Bronchial epithelial cell (primary cell): Measurements from ENCODE around the gene HSFX1. TPM values are rescaled to one million over a fixed set of nuclear protein-coding genes. Genes with fewer than 3 reads are reported as not detected.
"Not testable (repeated sequence)": the region's sequence is repeated elsewhere in the genome, so short reads cannot be mapped to it uniquely, and the experiment has no call there.

Experiments used
- DNase-seq: peaks from one replicate; pipeline ENCODE4 v3.0.0-alpha.2; 2010; ENCODE audit warnings: low read depth
- FAIRE-seq: peaks from 2 replicates; lab custom pipeline; 2011; peaks lifted over from hg19 to GRCh38; lab: Jason Lieb, UNC
- H3K27me3 ChIP-seq: 2 replicates; pipeline ENCODE4 v1.5.1; 2011; ENCODE audit warnings: low read length; ENCODE audit not compliant: control insufficient read depth, insufficient read depth
- H3K36me3 ChIP-seq: 2 replicates; pipeline ENCODE4 v1.5.1; 2011; ENCODE audit warnings: low read length; ENCODE audit not compliant: control insufficient read depth, insufficient read depth
- H3K4me3 ChIP-seq: 2 replicates; pipeline ENCODE4 v1.5.1; 2011; ENCODE audit warnings: mild to moderate bottlenecking, low read depth, low read length, control low read depth
- total RNA-seq: library from RNA; depleted of rRNA; stranded (reverse); fragments of >200 nt; gene quantifications from 2 replicates; pipeline ENCODE4 v1.2.1, GENCODE V29; 2014
- TF ChIP-seq, protein P1 (sequence below): IDR thresholded peaks from 2 replicates; pipeline ENCODE4 v1.5.1; 2011; ENCODE audit warnings: mild to moderate bottlenecking, moderate library complexity, low read length, control low read depth, inconsistent platforms; ENCODE audit not compliant: insufficient read depth, severe bottlenecking

The HSFX1 gene
- total RNA-seq, 1 donor from 2014 or later, result 0.53 TPM

DNA sequence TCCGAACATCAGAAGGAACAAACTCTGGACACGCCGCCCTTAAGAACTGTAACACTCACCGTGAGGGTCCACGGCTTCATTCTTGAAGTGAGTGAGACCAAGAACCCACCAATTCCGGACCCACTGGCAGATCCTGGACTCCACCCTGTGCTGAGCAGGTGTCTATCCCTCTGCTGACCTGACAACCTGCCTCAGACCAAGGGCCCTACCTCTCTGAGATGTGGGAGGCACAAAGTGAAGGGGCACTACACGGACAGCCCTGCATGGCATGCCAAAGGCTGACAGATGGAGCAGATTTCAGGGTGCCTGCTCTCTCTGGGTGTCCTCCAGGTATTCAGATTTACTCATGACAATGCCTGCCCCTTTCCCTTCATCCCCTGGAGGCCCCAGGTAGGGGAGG is 14.0 kb upstream of the HSFX1 start:
- TF ChIP-seq, protein P1, sequence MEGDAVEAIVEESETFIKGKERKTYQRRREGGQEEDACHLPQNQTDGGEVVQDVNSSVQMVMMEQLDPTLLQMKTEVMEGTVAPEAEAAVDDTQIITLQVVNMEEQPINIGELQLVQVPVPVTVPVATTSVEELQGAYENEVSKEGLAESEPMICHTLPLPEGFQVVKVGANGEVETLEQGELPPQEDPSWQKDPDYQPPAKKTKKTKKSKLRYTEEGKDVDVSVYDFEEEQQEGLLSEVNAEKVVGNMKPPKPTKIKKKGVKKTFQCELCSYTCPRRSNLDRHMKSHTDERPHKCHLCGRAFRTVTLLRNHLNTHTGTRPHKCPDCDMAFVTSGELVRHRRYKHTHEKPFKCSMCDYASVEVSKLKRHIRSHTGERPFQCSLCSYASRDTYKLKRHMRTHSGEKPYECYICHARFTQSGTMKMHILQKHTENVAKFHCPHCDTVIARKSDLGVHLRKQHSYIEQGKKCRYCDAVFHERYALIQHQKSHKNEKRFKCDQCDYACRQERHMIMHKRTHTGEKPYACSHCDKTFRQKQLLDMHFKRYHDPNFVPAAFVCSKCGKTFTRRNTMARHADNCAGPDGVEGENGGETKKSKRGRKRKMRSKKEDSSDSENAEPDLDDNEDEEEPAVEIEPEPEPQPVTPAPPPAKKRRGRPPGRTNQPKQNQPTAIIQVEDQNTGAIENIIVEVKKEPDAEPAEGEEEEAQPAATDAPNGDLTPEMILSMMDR, result no peak
- Histone ChIP-seq H3K36me3 (no peaks in the 10 kb centered on the region), H3K27me3 (no peaks in the 10 kb centered on the region), H3K4me3 (no peak overlapping the region)
- no peak for FAIRE-seq
- no peak for DNase-seq

DNA sequence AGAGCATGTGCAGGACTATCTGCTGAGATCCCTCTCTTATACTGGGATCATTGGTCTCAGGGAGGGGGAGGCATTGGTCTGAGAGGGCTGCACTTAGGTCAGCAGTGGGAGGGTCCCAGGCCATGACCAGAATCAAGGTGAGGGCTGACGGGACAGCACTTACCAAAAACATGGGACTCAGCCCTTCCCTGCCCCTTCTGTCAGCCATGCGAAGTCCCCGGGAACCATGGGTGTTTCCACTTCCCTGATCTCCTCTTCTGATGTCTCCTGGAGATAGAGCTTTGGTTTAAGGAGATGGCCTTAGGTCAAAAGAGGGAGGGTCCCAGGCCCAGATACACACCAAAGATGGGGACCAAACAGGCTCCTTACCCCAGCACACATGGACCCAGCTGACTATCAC is 12.9 kb upstream of the HSFX1 start:
- DNase-seq, result no peak
- no peak overlapping the region for H3K4me3 ChIP-seq
- TF ChIP-seq, protein P1, result no peak
- no peaks in the 10 kb centered on the region for H3K27me3 ChIP-seq
- FAIRE-seq, result no peak
- no peaks in the 10 kb centered on the region for H3K36me3 ChIP-seq

DNA sequence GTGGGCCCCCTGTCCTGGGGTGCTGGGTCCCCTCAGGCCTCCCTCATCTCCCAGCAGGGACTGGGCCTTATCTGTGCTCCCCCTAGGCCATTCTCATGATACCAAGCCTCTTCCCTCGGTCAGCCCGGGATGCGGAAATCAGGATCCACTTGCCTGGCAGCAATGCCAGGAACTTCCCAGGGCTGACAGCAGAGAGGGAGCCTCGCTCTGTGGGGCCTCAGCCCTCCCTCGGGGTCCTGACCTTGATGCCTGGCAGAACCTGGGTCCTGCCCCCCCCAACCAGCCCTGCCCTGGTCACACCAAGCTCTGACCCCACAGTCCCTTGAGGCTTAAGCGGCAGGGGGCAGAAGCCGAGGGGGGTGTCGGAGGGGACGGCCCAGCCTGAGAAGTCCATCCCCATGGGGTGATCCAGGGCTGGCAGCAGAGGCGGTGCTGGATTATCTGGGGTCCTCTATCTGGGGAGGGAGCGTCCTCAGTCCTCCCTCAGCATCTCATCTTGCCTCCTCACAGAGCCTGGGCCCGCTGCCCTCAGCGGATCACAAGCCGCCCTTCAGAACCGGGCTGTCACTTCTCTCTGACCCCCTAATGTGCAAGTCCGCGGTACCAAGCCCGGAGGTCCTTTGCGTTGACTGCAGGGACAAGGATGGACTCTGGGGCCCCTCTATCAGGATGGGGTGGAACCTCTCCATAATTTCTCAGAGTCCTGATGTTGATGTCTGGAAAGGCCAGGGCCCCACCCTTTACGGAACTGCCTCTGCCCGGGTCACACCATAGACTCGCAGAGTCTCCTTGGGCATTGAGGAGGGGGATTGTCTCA is 11.8 kb upstream of the HSFX1 start:
- not testable (repeated sequence) for DNase-seq, H3K4me3 ChIP-seq, H3K36me3 ChIP-seq, H3K27me3 ChIP-seq
- peak; percentile 88 for FAIRE-seq

DNA sequence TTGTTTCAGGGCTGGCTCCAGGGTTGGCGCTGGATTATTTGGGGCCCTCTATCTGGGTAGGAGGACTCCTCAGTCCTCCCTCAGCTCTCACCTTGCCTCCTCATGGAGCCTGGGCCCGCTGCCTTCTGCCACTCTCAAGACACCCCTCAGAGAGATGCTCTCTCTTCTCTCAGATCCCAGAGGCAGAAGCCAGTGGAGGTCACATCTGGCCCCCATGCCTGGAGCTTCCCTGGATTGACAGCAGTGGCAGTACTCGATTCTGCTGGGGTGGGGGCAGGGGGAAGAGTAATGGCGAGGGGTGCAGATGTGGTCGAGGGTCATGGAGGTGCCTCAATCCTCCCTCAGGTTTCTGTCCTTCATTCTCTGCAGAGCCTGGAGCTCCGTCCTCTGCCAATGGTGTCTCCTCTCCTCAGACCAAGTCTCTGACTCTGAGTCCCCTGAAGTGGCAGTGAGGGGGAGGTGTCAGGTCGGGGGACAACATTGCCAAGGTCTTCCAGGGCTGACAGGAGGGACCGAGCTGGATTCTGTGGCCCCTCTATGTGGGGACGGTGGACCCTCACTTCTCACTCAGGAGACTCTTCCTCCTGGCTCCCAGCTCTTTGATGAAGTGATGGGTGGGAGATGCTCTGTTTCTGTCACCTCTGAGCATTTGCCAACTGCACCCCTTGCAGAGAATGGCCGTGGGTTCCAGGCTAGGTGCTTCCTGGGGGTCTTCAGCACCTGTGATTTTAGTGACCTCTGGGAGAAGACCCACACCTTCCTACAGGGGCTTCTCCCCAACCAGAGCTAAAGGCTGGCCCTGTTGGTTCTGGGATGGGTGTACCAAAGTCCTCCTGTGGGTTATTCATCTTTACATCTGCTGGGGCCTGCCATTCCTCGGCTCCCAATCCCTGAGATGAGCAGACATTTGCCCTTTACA is 10.9 kb upstream of the HSFX1 start:
- TF ChIP-seq, protein P1, result no peak
- DNase-seq, result no peak
- no peak for FAIRE-seq
- Histone ChIP-seq H3K36me3 (no peaks in the 10 kb centered on the region), H3K27me3 (no peaks in the 10 kb centered on the region), H3K4me3 (no peak overlapping the region)

GRCh38 chrX:149770344-149770743 is 3.5 kb upstream of the HSFX1 start:
- not testable (repeated sequence) for DNase-seq, H3K27me3 ChIP-seq, H3K36me3 ChIP-seq, H3K4me3 ChIP-seq
- FAIRE-seq, result peak; percentile 97

GRCh38 chrX:149773026-149773425 is 842 bp upstream of the HSFX1 start:
- not testable (repeated sequence) for H3K27me3 ChIP-seq, DNase-seq

GRCh38 chrX:149777999-149778398 is 4.1 kb downstream of the HSFX1 start:
- not testable (repeated sequence) for H3K4me3 ChIP-seq, H3K27me3 ChIP-seq, DNase-seq, H3K36me3 ChIP-seq
- FAIRE-seq, result peak; percentile 97

More at GRCh38 chrX:149773026-149773425, 842 bp upstream of the HSFX1 start:
- not testable (repeated sequence) for H3K4me3 ChIP-seq, H3K36me3 ChIP-seq, FAIRE-seq

GRCh38 chrX:149781727-149782126 is 7.9 kb downstream of the HSFX1 start, which contains the start of gene MAGEA9:
Gene MAGEA9 (plus strand): TSS chrX:149781930. CDS start chrX:149786211, 4,281 bp downstream.
- not testable (repeated sequence) for H3K4me3 ChIP-seq, H3K27me3 ChIP-seq, FAIRE-seq, DNase-seq, H3K36me3 ChIP-seq

- FAIRE-seq, result peak; percentile 95
- H3K27me3 ChIP-seq, H3K36me3 ChIP-seq, DNase-seq, H3K4me3 ChIP-seq: not testable (repeated sequence)
Observed at GRCh38 chrX:149795531-149795930, 21.7 kb downstream of the HSFX1 start.
